ENCODE data around the gene ETS2. TPM values are rescaled to one million over a fixed set of nuclear protein-coding genes. Genes with fewer than 3 reads are reported as not detected.

Gene ETS2
- total and polyA plus RNA-seq, 2 experiments from 2014 or later = 19.5 to 36.8 TPM

- Histone ChIP-seq H3K79me2 (replicated peaks; ENCODE audit: insufficient read depth) (peaks cover 55% of the 10 kb centered on the region), H3K4me1 (ENCODE audit: insufficient read depth) (peaks cover 56% of the 10 kb centered on the region), H3K36me3 (ENCODE audit: insufficient read depth) (peaks cover 55% of the 10 kb centered on the region), H3K27ac (ENCODE audit: low read depth) (peak overlapping the region; percentile 51), H3K4me2 (peak overlapping the region; percentile 9; the same call in 1 of the 2 replicates), H3K4me3 (no peak overlapping the region), H3K9me2 (ENCODE audit: insufficient read depth) (no peaks in the 10 kb centered on the region), H3F3A (replicated peaks; ENCODE audit: low read depth) (peaks cover 4% of the 10 kb centered on the region; the same call in 1 of the 2 replicates), H3K27me3 (ENCODE audit: insufficient read depth) (no peaks in the 10 kb centered on the region), H2AFZ (no peak overlapping the region), H4K20me1 (replicated peaks; ENCODE audit: insufficient read depth) (no peaks in the 10 kb centered on the region)
- Mint-ChIP-seq H3K9me3 (no peaks in the 10 kb centered on the region; the same call in 2 of the 3 replicates), H3K4me3 (no peak overlapping the region), H3K27ac (peak overlapping the region; percentile 37; the same call in 1 of the 2 replicates), H3K36me3 (ENCODE audit: low read depth) (peaks cover 85% of the 10 kb centered on the region), H3K4me1 (peaks cover 54% of the 10 kb centered on the region), H3K27me3 (ENCODE audit: insufficient read depth, low read depth, poor library complexity) (no peaks in the 10 kb centered on the region)
- no peak for DNase-seq (ENCODE audit: low spot score)
- no peak for ATAC-seq
- TF ChIP-seq STAT1 (IDR thresholded peaks at IDR 0.05; ENCODE audit: unreplicated experiment) (no peak), EZH2 (IDR thresholded peaks at IDR 0.05; ENCODE audit: low read depth, unreplicated experiment) (no peak), POLR2AphosphoS5 (IDR thresholded peaks at IDR 0.05; ENCODE audit: low read depth) (no peak), JUNB (IDR thresholded peaks at IDR 0.05; ENCODE audit: unreplicated experiment) (no peak), CTCF (conservative IDR thresholded peaks at IDR 0.05; ENCODE audit: low read depth in 2 of 2) (no peak), REST (IDR thresholded peaks at IDR 0.05; ENCODE audit: unreplicated experiment) (no peak), CREB1 (CRISPR knock-in tag; IDR thresholded peaks at IDR 0.05; ENCODE audit: low read depth) (no peak), NANOG (IDR thresholded peaks at IDR 0.05; ENCODE audit: borderline replicate concordance) (no peak), ZNF331 (CRISPR knock-in tag; IDR thresholded peaks at IDR 0.05; ENCODE audit: low read depth) (no peak), ZNF114 (CRISPR knock-in tag; IDR thresholded peaks at IDR 0.05) (no peak), EZH2phosphoT487 (IDR thresholded peaks at IDR 0.05; ENCODE audit: unreplicated experiment) (no peak), ZNF462 (CRISPR knock-in tag; IDR thresholded peaks at IDR 0.05) (no peak)
- TF ChIP-seq, protein P1, sequence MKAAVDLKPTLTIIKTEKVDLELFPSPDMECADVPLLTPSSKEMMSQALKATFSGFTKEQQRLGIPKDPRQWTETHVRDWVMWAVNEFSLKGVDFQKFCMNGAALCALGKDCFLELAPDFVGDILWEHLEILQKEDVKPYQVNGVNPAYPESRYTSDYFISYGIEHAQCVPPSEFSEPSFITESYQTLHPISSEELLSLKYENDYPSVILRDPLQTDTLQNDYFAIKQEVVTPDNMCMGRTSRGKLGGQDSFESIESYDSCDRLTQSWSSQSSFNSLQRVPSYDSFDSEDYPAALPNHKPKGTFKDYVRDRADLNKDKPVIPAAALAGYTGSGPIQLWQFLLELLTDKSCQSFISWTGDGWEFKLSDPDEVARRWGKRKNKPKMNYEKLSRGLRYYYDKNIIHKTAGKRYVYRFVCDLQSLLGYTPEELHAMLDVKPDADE (IDR thresholded peaks at IDR 0.05) = no peak
Observed at GRCh38 chr21:38813547-38813946, 7.8 kb downstream of the ETS2 start.

Measured in GM23338 (cell line).